Neural cell (in vitro differentiated cells): Measurements from ENCODE around the gene ETNK1. TPM values are rescaled to one million over a fixed set of nuclear protein-coding genes. Genes with fewer than 3 reads are reported as not detected.
"Not testable (repeated sequence)": the region's sequence is repeated elsewhere in the genome, so short reads cannot be mapped to it uniquely, and the experiment has no call there.

Experiments
- H2AFZ ChIP-seq: fragments of 200-600, 300-800 bp; sonication (generic), shearing (Covaris generic); 2 replicates; pipeline ENCODE4 v1.6.0; 2014; ENCODE audit warnings: low read depth, mild to moderate bottlenecking, antibody characterized with exemption, low read length, moderate library complexity
- H3F3A ChIP-seq: fragments of 200-600 bp; shearing (Covaris generic); 2 replicates; pipeline ENCODE4 v1.6.1; 2016; ENCODE audit warnings: mild to moderate bottlenecking, moderate library complexity, mixed read lengths, antibody characterized with exemption, low read length; ENCODE audit not compliant: insufficient read depth, poor library complexity, severe bottlenecking
- H3K27ac ChIP-seq: fragments of 200-600, 300-800 bp; sonication (generic), shearing (Covaris generic); 2 replicates; pipeline ENCODE4 v1.5.1; 2014; ENCODE audit warnings: mild to moderate bottlenecking, low read length, moderate library complexity
- H3K27me3 ChIP-seq: fragments of 300-800, 200-600 bp; sonication (generic), shearing (Covaris generic); 2 replicates; pipeline ENCODE4 v1.6.0; 2014; ENCODE audit warnings: mild to moderate bottlenecking, low read depth, low read length, moderate library complexity; ENCODE audit not compliant: insufficient read depth
- H3K36me3 ChIP-seq: fragments of 300-800, 200-600 bp; sonication (generic), shearing (Covaris generic); 2 replicates; pipeline ENCODE4 v1.5.1; 2014; ENCODE audit warnings: mild to moderate bottlenecking, antibody characterized with exemption, low read length, moderate library complexity; ENCODE audit not compliant: insufficient read depth
- H3K4me2 ChIP-seq: fragments of 300-800, 200-600 bp; sonication (generic), shearing (Covaris generic); 2 replicates; pipeline ENCODE4 v1.6.0; 2014; ENCODE audit warnings: mild to moderate bottlenecking, low read length
- H3K4me3 ChIP-seq: fragments of 300-800, 200-600 bp; sonication (generic), shearing (Covaris generic); 2 replicates; pipeline ENCODE4 v1.5.1; 2014; ENCODE audit warnings: mild to moderate bottlenecking, low read length, moderate library complexity
- H3K79me2 ChIP-seq: fragments of 200-600 bp; shearing (Covaris generic); replicated peaks from 2 replicates; pipeline ENCODE4 v1.6.0; 2014; ENCODE audit warnings: mild to moderate bottlenecking, low read length, moderate library complexity; ENCODE audit not compliant: insufficient read depth
- H3K9ac ChIP-seq: fragments of 300-800, 200-600 bp; sonication (generic), shearing (Covaris generic); 2 replicates; pipeline ENCODE4 v1.6.1; 2016; ENCODE audit warnings: mild to moderate bottlenecking, low read length, mixed read lengths
- H3K9me2 ChIP-seq: fragments of 200-600 bp; shearing (Covaris generic); 2 replicates; pipeline ENCODE4 v1.6.1; 2016; ENCODE audit warnings: mild to moderate bottlenecking, low read length, mixed read lengths; ENCODE audit not compliant: insufficient read depth
- H3K9me3 ChIP-seq: fragments of 200-600, 300-800 bp; sonication (generic), shearing (Covaris generic); 2 replicates; pipeline ENCODE4 v1.6.1; 2016; ENCODE audit warnings: mild to moderate bottlenecking, mixed run types, low read length, moderate library complexity, mixed read lengths
- H4K20me1 ChIP-seq: fragments of 200-600 bp; shearing (Covaris generic); 2 replicates; pipeline ENCODE4 v1.6.1; 2016; ENCODE audit warnings: mild to moderate bottlenecking, mixed run types; ENCODE audit not compliant: insufficient read depth
- CTCF ChIP-seq: fragments of 450-650 bp; IDR thresholded peaks from 2 replicates; pipeline ENCODE4 v1.5.1; 2014; ENCODE audit warnings: antibody characterized with exemption, mild to moderate bottlenecking, moderate library complexity; ENCODE audit not compliant: poor library complexity, severe bottlenecking
- EP300 ChIP-seq: fragments of 450-650 bp; conservative IDR thresholded peaks from 2 replicates; pipeline ENCODE4 v1.6.1; 2014; ENCODE audit warnings: antibody characterized with exemption, mild to moderate bottlenecking, moderate library complexity; ENCODE audit not compliant: poor library complexity, severe bottlenecking
- EZH2 ChIP-seq: fragments of 200-600, 300-800 bp; shearing (Covaris generic), sonication (generic); IDR thresholded peaks from 2 replicates; pipeline ENCODE4 v1.6.1; 2014; ENCODE audit warnings: antibody characterized with exemption, low read length, borderline replicate concordance, mild to moderate bottlenecking; ENCODE audit not compliant: insufficient read depth, poor library complexity, severe bottlenecking
- MXI1 ChIP-seq: fragments of 450-650 bp; conservative IDR thresholded peaks from 2 replicates; pipeline ENCODE4 v1.6.1; 2014; ENCODE audit warnings: antibody characterized with exemption, mild to moderate bottlenecking; ENCODE audit not compliant: poor library complexity, severe bottlenecking
- POLR2AphosphoS5 ChIP-seq: IDR thresholded peaks from 2 replicates; pipeline ENCODE4 v1.6.1; 2012
- RAD21 ChIP-seq: fragments of 450-650 bp; conservative IDR thresholded peaks from 2 replicates; pipeline ENCODE4 v1.6.1; 2014; ENCODE audit warnings: antibody characterized with exemption, mild to moderate bottlenecking, moderate library complexity
- SMC3 ChIP-seq: fragments of 450-650 bp; conservative IDR thresholded peaks from 2 replicates; pipeline ENCODE4 v1.6.1; 2014; ENCODE audit warnings: antibody characterized with exemption, mild to moderate bottlenecking, moderate library complexity; ENCODE audit not compliant: poor library complexity
- TAF1 ChIP-seq: IDR thresholded peaks from 2 replicates; pipeline ENCODE4 v1.6.1; 2012; ENCODE audit warnings: low read depth
- polyA plus RNA-seq: library from polyadenylated mRNA; depleted of rRNA; stranded (reverse); fragments of >200 nt; gene quantifications from 2 replicates; pipeline ENCODE4 v1.2.3, GENCODE V29; 2014
- TF ChIP-seq, protein P1 (sequence below): IDR thresholded peaks from 2 replicates; pipeline ENCODE4 v1.6.1; 2012; ENCODE audit warnings: borderline replicate concordance

Gene ETNK1
- polyA plus RNA-seq, 1 donor from 2014 or later: 78.5 TPM

- Histone ChIP-seq H3K9me3 (no peaks in the 10 kb centered on the region), H3K27ac (no peak overlapping the region), H3K79me2 (no peaks in the 10 kb centered on the region), H3K4me2 (no peak overlapping the region), H3K36me3 (no peaks in the 10 kb centered on the region), H3K9ac (no peak overlapping the region), H2AFZ (no peak overlapping the region), H3K4me3 (no peak overlapping the region), H3K27me3 (no peaks in the 10 kb centered on the region), H4K20me1 (no peaks in the 10 kb centered on the region), H3K9me2 (no peaks in the 10 kb centered on the region), H3F3A (no peaks in the 10 kb centered on the region)
- TF ChIP-seq EP300: no peak
- no peak for TF ChIP-seq TAF1
- TF ChIP-seq SMC3: no peak
- TF ChIP-seq CTCF: no peak
- TF ChIP-seq EZH2: no peak
- TF ChIP-seq POLR2AphosphoS5: no peak
- no peak for TF ChIP-seq RAD21
- TF ChIP-seq, protein P1, sequence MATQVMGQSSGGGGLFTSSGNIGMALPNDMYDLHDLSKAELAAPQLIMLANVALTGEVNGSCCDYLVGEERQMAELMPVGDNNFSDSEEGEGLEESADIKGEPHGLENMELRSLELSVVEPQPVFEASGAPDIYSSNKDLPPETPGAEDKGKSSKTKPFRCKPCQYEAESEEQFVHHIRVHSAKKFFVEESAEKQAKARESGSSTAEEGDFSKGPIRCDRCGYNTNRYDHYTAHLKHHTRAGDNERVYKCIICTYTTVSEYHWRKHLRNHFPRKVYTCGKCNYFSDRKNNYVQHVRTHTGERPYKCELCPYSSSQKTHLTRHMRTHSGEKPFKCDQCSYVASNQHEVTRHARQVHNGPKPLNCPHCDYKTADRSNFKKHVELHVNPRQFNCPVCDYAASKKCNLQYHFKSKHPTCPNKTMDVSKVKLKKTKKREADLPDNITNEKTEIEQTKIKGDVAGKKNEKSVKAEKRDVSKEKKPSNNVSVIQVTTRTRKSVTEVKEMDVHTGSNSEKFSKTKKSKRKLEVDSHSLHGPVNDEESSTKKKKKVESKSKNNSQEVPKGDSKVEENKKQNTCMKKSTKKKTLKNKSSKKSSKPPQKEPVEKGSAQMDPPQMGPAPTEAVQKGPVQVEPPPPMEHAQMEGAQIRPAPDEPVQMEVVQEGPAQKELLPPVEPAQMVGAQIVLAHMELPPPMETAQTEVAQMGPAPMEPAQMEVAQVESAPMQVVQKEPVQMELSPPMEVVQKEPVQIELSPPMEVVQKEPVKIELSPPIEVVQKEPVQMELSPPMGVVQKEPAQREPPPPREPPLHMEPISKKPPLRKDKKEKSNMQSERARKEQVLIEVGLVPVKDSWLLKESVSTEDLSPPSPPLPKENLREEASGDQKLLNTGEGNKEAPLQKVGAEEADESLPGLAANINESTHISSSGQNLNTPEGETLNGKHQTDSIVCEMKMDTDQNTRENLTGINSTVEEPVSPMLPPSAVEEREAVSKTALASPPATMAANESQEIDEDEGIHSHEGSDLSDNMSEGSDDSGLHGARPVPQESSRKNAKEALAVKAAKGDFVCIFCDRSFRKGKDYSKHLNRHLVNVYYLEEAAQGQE: no peak
- TF ChIP-seq MXI1: no peak
These were observed 64.9 kb downstream of the ETNK1 start for GRCh38 chr12:22689876-22690275.

- H3K4me2 ChIP-seq: no peak overlapping the region
- H3K4me3 ChIP-seq: no peak overlapping the region
- H3K27me3 ChIP-seq: no peaks in the 10 kb centered on the region
- H3K9me2 ChIP-seq: no peaks in the 10 kb centered on the region
- no peak overlapping the region for H3K27ac ChIP-seq
- no peak for TF ChIP-seq EZH2
- TF ChIP-seq, protein P1: no peak
- TF ChIP-seq RAD21: no peak
- no peak for TF ChIP-seq POLR2AphosphoS5
- TF ChIP-seq TAF1: no peak
- no peak for TF ChIP-seq CTCF
- TF ChIP-seq MXI1: no peak
- no peak for TF ChIP-seq EP300
- H3K9ac ChIP-seq: no peak overlapping the region
- H3K79me2 ChIP-seq: no peaks in the 10 kb centered on the region
- H3K9me3 ChIP-seq: no peaks in the 10 kb centered on the region
- no peaks in the 10 kb centered on the region for H3K36me3 ChIP-seq
- no peaks in the 10 kb centered on the region for H3F3A ChIP-seq
- H4K20me1 ChIP-seq: no peaks in the 10 kb centered on the region
- H2AFZ ChIP-seq: no peak overlapping the region
These were observed 66.3 kb downstream of the ETNK1 start for GRCh38 chr12:22691319-22691718.

- not testable (repeated sequence) for H2AFZ ChIP-seq, H3F3A ChIP-seq, H3K79me2 ChIP-seq, H3K9ac ChIP-seq, H3K9me3 ChIP-seq, H3K9me2 ChIP-seq, H3K27ac ChIP-seq, H4K20me1 ChIP-seq, H3K4me2 ChIP-seq, H3K27me3 ChIP-seq, H3K4me3 ChIP-seq, H3K36me3 ChIP-seq
These were observed 67.5 kb downstream of the ETNK1 start for GRCh38 chr12:22692467-22692866.
